HepG2 (cell line): ENCODE measurements around the gene RTP2. TPM values are rescaled to one million over a fixed set of nuclear protein-coding genes. Genes with fewer than 3 reads are reported as not detected.

Experiments
- ATF7-NPFF ChIP-seq: sonication (generic); formaldehyde crosslinking; IDR thresholded peaks from 2 replicates; pipeline ENCODE4 v1.8.1; 2023; ENCODE audit warnings: mild to moderate bottlenecking, low read depth, missing genetic modification reagents, moderate library complexity
- BCL6 ChIP-seq: IDR thresholded peaks from 2 replicates; pipeline ENCODE4 v1.6.1; 2016; ENCODE audit warnings: missing genetic modification reagents, missing compliant biosample characterization
- EEA1 ChIP-seq: sonication (generic); formaldehyde crosslinking; IDR thresholded peaks from 2 replicates; pipeline ENCODE4 v1.5.1; 2020; ENCODE audit warnings: mild to moderate bottlenecking, missing genetic modification reagents, borderline replicate concordance
- FOXO1 ChIP-seq: sonication (generic); formaldehyde crosslinking; IDR thresholded peaks from 2 replicates; pipeline ENCODE4 v1.4.0; 2020; ENCODE audit warnings: missing genetic modification reagents
- HMG20A ChIP-seq: IDR thresholded peaks from 2 replicates; pipeline ENCODE4 v1.6.1; 2016; ENCODE audit warnings: borderline replicate concordance
- HOXA5 ChIP-seq: sonication (generic); formaldehyde crosslinking; IDR thresholded peaks from 2 replicates; pipeline ENCODE4 v1.4.0; 2020; ENCODE audit warnings: missing genetic modification reagents
- KDM1A ChIP-seq: IDR thresholded peaks from 2 replicates; pipeline ENCODE4 v1.6.1; 2016; ENCODE audit warnings: missing compliant biosample characterization
- NCOA5 ChIP-seq: sonication (generic); formaldehyde crosslinking; IDR thresholded peaks from 2 replicates; pipeline ENCODE4 v1.4.0; 2020; ENCODE audit warnings: missing genetic modification reagents
- PCBP2 ChIP-seq: fragments of 200-400 bp; formaldehyde crosslinking; optimal IDR thresholded peaks from 2 replicates; pipeline ENCODE3; 2018; ENCODE audit warnings: low read length, low read depth; ENCODE audit not compliant: poor library complexity, severe bottlenecking
- SIN3A ChIP-seq: IDR thresholded peaks from 2 replicates; pipeline ENCODE4 v1.6.1; 2011; ENCODE audit warnings: low read depth, mild to moderate bottlenecking, control low read depth, low read length, borderline replicate concordance
- SMYD3 ChIP-seq: sonication (generic); formaldehyde crosslinking; IDR thresholded peaks from 2 replicates; pipeline ENCODE4 v1.8.1; 2023; ENCODE audit warnings: mild to moderate bottlenecking, missing genetic modification reagents
- TBP ChIP-seq: sonication (generic); formaldehyde crosslinking; IDR thresholded peaks from 2 replicates; pipeline ENCODE4 v1.5.0; 2020; ENCODE audit warnings: missing genetic modification reagents
- THYN1 ChIP-seq: sonication (generic); formaldehyde crosslinking; IDR thresholded peaks from 2 replicates; pipeline ENCODE4 v1.8.1; 2023; ENCODE audit warnings: low read depth, mild to moderate bottlenecking, moderate library complexity, missing genetic modification reagents, borderline replicate concordance
- ZFP1 ChIP-seq: IDR thresholded peaks from 2 replicates; pipeline ENCODE4 v1.6.1; 2016
- ZFYVE20 ChIP-seq: sonication (generic); formaldehyde crosslinking; IDR thresholded peaks from 2 replicates; pipeline ENCODE4 v1.8.0; 2023; ENCODE audit warnings: low read depth, mild to moderate bottlenecking, moderate library complexity, missing genetic modification reagents, borderline replicate concordance
- ZNF10 ChIP-seq: sonication (generic); formaldehyde crosslinking; IDR thresholded peaks from 2 replicates; pipeline ENCODE4 v1.4.0; 2020; ENCODE audit warnings: mild to moderate bottlenecking, low read depth, missing genetic modification reagents, borderline replicate concordance
- ZNF143 ChIP-seq: sonication (generic); formaldehyde crosslinking; IDR thresholded peaks from 2 replicates; pipeline ENCODE4 v1.4.0; 2020; ENCODE audit warnings: missing genetic modification reagents
- ZNF317 ChIP-seq: sonication (generic); formaldehyde crosslinking; IDR thresholded peaks from 2 replicates; pipeline ENCODE4 v1.5.0; 2020; ENCODE audit warnings: mild to moderate bottlenecking, missing genetic modification reagents
- ZNF343 ChIP-seq: sonication (generic); formaldehyde crosslinking; IDR thresholded peaks from 2 replicates; pipeline ENCODE4 v1.4.0; 2020; ENCODE audit warnings: mild to moderate bottlenecking, missing genetic modification reagents
- ZNF430 ChIP-seq: sonication (generic); formaldehyde crosslinking; IDR thresholded peaks from 2 replicates; pipeline ENCODE4 v1.9.0; 2021; ENCODE audit warnings: mild to moderate bottlenecking, missing genetic modification reagents
- ZNF557 ChIP-seq: sonication (generic); formaldehyde crosslinking; IDR thresholded peaks from 2 replicates; pipeline ENCODE4 v1.4.0; 2020; ENCODE audit warnings: missing genetic modification reagents
- ZNF780A ChIP-seq: sonication (generic); formaldehyde crosslinking; IDR thresholded peaks from 2 replicates; pipeline ENCODE4 v1.8.0; 2022; ENCODE audit warnings: mild to moderate bottlenecking, missing genetic modification reagents, moderate library complexity
- polyA plus RNA-seq, 8 experiments: library from polyadenylated mRNA; depleted of rRNA in 3 of 8; stranded (reverse) in 7 of 8; unstranded in 1 of 8; fragments of >200 nt; fragmentation: Illumina TruSeq in 4 of 8; extraction: Trizol in 4 of 8; gene quantifications; 2 replicates each; pipeline versions ENCODE4 v1.2.1 to v1.2.3, GENCODE V29; 2011 to 2016; ENCODE audit warnings: low read depth in 4 of 8, missing spikeins in 1 of 8, mixed read lengths in 1 of 8; ENCODE audit not compliant: insufficient read depth in 1 of 8
- total RNA-seq, 5 experiments: library from RNA; depleted of rRNA; stranded (reverse); fragments of >200 nt; fragmentation: Illumina TruSeq; extraction: Trizol; gene quantifications; 2 replicates each; pipeline ENCODE4 v1.2.3, GENCODE V29; 2016; ENCODE audit warnings: low read depth in 1 of 5
- TF ChIP-seq, protein P1 (sequence below): fragments of 450-650 bp; IDR thresholded peaks from 2 replicates; pipeline ENCODE4 v1.6.1; 2016
- TF ChIP-seq, protein P2 (sequence below): sonication (generic); formaldehyde crosslinking; IDR thresholded peaks from 2 replicates; pipeline ENCODE4 v1.4.0; 2020; ENCODE audit warnings: missing genetic modification reagents, mild to moderate bottlenecking, borderline replicate concordance
- TF ChIP-seq, protein P3 (sequence below): IDR thresholded peaks from 2 replicates; pipeline ENCODE4 v1.6.1; 2016; ENCODE audit warnings: low read depth
- TF ChIP-seq, protein P4 (sequence below): sonication (generic); formaldehyde crosslinking; IDR thresholded peaks from 2 replicates; pipeline ENCODE4 v1.4.0; 2020; ENCODE audit warnings: missing genetic modification reagents

Gene RTP2
- total and polyA plus RNA-seq, 2 of the 13 experiments (the other 11 are each of a cell fraction or from before 2014, with no cell fraction given), result not detected

DNA sequence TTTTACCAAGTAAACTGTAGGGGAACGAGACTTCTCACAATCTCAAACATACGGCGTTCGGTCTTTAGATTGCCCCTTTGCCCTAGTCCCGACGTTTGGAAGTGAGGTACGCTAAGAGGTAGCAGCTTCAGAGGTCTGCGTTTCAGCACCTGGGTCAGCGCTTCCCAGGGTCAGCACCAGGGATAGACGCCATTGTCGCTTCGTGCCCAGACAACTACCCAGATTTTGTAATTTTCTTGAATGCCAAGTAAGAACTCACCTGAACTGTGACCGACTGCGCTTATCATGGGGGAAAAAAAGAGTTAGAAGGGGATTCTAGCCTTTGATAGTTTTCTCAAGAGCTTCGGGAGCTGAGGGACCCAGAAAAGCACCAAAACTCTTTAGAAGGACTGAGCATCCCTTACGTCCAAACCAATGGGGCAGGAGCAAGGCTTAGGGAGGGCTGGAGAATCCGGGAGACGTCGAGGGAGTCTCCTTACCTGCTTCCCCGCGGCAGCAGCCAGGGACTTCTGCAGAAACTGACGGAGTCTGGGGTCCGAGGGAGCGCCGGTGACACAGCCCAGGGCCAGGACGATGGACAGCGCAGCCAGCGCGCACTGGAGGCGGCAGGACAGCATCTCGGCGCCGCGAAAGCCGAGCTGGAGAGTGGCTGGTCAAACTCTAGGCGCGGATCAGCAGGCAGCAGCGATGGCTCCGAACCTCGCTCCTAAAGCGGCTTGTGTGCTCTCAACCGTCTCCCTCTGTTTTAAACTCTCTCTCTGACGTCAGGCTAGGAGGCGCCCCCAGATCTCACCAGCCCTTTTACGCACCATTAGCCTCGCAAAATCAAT lies 32.5 kb downstream of the RTP2 start, which contains the start of gene SST (continued):
- TF ChIP-seq ATF7-NPFF (CRISPR knock-in tag) (peak; percentile 85; the same call in 1 of the 2 replicates), ZNF557 (CRISPR knock-in tag) (peak; percentile 98), BCL6 (CRISPR knock-in tag) (peak; percentile 79), ZNF10 (CRISPR knock-in tag) (no peak), ZFP1 (CRISPR knock-in tag) (peak; percentile 76; the same call in 1 of the 2 replicates), ZNF780A (peak; percentile 78), ZNF143 (peak; percentile 62), SIN3A (peak; percentile 63; the same call in 1 of the 2 replicates), ZNF317 (peak; percentile 88), PCBP2 (no peak), THYN1 (no peak), EEA1 (CRISPR knock-in tag) (peak; percentile 97), ZNF343 (CRISPR knock-in tag) (peak; percentile 77; the same call in 1 of the 2 replicates), KDM1A (0 out of 2 replicates have a peak, but pooled peaks have one; percentile 30), ZNF430 (CRISPR knock-in tag) (peak; percentile 84), ZFYVE20 (CRISPR knock-in tag) (peak; percentile 96), FOXO1 (CRISPR knock-in tag) (peak; percentile 88), HMG20A (CRISPR knock-in tag) (peak; percentile 79; the same call in 1 of the 2 replicates), NCOA5 (CRISPR knock-in tag) (0 out of 2 replicates have a peak, but pooled peaks have one; percentile 42), SMYD3 (CRISPR knock-in tag) (peak; percentile 84), HOXA5 (peak; percentile 98), TBP (CRISPR knock-in tag) (no peak)
- TF ChIP-seq, protein P1, sequence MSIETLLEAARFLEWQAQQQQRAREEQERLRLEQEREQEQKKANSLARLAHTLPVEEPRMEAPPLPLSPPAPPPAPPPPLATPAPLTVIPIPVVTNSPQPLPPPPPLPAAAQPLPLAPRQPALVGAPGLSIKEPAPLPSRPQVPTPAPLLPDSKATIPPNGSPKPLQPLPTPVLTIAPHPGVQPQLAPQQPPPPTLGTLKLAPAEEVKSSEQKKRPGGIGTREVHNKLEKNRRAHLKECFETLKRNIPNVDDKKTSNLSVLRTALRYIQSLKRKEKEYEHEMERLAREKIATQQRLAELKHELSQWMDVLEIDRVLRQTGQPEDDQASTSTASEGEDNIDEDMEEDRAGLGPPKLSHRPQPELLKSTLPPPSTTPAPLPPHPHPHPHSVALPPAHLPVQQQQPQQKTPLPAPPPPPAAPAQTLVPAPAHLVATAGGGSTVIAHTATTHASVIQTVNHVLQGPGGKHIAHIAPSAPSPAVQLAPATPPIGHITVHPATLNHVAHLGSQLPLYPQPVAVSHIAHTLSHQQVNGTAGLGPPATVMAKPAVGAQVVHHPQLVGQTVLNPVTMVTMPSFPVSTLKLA, result no peak
- TF ChIP-seq, protein P2, sequence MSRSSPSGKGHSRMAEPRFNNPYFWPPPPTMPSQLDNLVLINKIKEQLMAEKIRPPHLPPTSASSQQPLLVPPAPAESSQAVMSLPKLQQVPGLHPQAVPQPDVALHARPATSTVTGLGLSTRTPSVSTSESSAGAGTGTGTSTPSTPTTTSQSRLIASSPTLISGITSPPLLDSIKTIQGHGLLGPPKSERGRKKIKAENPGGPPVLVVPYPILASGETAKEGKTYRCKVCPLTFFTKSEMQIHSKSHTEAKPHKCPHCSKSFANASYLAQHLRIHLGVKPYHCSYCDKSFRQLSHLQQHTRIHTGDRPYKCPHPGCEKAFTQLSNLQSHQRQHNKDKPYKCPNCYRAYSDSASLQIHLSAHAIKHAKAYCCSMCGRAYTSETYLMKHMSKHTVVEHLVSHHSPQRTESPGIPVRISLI (CRISPR knock-in tag), result no peak
- TF ChIP-seq, protein P3, sequence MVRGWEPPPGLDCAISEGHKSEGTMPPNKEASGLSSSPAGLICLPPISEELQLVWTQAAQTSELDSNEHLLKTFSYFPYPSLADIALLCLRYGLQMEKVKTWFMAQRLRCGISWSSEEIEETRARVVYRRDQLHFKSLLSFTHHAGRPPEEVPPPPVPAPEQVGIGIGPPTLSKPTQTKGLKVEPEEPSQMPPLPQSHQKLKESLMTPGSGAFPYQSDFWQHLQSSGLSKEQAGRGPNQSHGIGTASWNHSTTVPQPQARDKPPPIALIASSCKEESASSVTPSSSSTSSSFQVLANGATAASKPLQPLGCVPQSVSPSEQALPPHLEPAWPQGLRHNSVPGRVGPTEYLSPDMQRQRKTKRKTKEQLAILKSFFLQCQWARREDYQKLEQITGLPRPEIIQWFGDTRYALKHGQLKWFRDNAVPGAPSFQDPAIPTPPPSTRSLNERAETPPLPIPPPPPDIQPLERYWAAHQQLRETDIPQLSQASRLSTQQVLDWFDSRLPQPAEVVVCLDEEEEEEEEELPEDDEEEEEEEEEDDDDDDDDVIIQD (CRISPR knock-in tag), result peak; percentile 63; the same call in 1 of the 2 replicates
- TF ChIP-seq, protein P4, sequence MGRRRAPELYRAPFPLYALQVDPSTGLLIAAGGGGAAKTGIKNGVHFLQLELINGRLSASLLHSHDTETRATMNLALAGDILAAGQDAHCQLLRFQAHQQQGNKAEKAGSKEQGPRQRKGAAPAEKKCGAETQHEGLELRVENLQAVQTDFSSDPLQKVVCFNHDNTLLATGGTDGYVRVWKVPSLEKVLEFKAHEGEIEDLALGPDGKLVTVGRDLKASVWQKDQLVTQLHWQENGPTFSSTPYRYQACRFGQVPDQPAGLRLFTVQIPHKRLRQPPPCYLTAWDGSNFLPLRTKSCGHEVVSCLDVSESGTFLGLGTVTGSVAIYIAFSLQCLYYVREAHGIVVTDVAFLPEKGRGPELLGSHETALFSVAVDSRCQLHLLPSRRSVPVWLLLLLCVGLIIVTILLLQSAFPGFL, result peak; percentile 92; the same call in 1 of the 2 replicates
